HEK293T (cell line): ENCODE measurements around the gene SGCE.

Experiments
- CTCF ChIA-PET: fragments of 350-600 bp; formaldehyde crosslinking; extraction: SDS; loops from one replicate; lab custom pipeline; 2021; ENCODE audit warnings: antibody characterized with exemption, inconsistent platforms; lab: Yijun Ruan, JAX
- POLR2A ChIA-PET: fragments of 350-600 bp; formaldehyde crosslinking; extraction: SDS; loops from one replicate; lab custom pipeline; 2020; ENCODE audit warnings: antibody characterized with exemption, inconsistent platforms; lab: Yijun Ruan, JAX
- DNase-seq: peaks from one replicate; pipeline ENCODE4 v3.0.0; 2012; ENCODE audit warnings: mixed read lengths; ENCODE audit errors: extremely low spot score
- ARNT ChIP-seq: fragments of 450-650 bp; IDR thresholded peaks from 2 replicates; pipeline ENCODE4 v1.6.1; 2017; ENCODE audit warnings: mild to moderate bottlenecking
- BHLHE40 ChIP-seq: fragments of 450-650 bp; IDR thresholded peaks from 2 replicates; pipeline ENCODE4 v1.6.1; 2016; ENCODE audit warnings: mild to moderate bottlenecking, moderate library complexity, borderline replicate concordance
- CTBP1 ChIP-seq: fragments of 450-650 bp; IDR thresholded peaks from 2 replicates; pipeline ENCODE4 v1.6.1; 2016; ENCODE audit warnings: borderline replicate concordance
- ELF4 ChIP-seq: fragments of 450-650 bp; IDR thresholded peaks from 2 replicates; pipeline ENCODE4 v1.6.1; 2017; ENCODE audit warnings: antibody characterized with exemption
- FOXA1 ChIP-seq: fragments of 450-650 bp; IDR thresholded peaks from 2 replicates; pipeline ENCODE4 v1.6.1; 2016; ENCODE audit warnings: mild to moderate bottlenecking
- FOXK2 ChIP-seq: fragments of 450-650 bp; IDR thresholded peaks from 2 replicates; pipeline ENCODE4 v1.6.1; 2016; ENCODE audit warnings: mild to moderate bottlenecking
- FOXM1 ChIP-seq: fragments of 450-650 bp; IDR thresholded peaks from 2 replicates; pipeline ENCODE4 v1.6.1; 2017; ENCODE audit warnings: mild to moderate bottlenecking, borderline replicate concordance
- HDGF ChIP-seq: fragments of 450-650 bp; IDR thresholded peaks from 2 replicates; pipeline ENCODE4 v1.6.1; 2017; ENCODE audit warnings: antibody characterized with exemption, borderline replicate concordance
- L3MBTL2 ChIP-seq: fragments of 450-650 bp; conservative IDR thresholded peaks from 2 replicates; pipeline ENCODE4 v1.6.1; 2016; ENCODE audit warnings: mild to moderate bottlenecking
- LEF1 ChIP-seq: fragments of 450-650 bp; IDR thresholded peaks from 2 replicates; pipeline ENCODE4 v1.6.1; 2017; ENCODE audit warnings: mild to moderate bottlenecking, borderline replicate concordance
- NFRKB ChIP-seq: fragments of 450-650 bp; IDR thresholded peaks from 2 replicates; pipeline ENCODE4 v1.6.1; 2016; ENCODE audit warnings: mild to moderate bottlenecking, moderate library complexity
- SP1 ChIP-seq: fragments of 450-650 bp; IDR thresholded peaks from 2 replicates; pipeline ENCODE4 v1.6.1; 2017
- SUZ12 ChIP-seq: fragments of 450-650 bp; IDR thresholded peaks from 2 replicates; pipeline ENCODE4 v1.6.1; 2016; ENCODE audit warnings: mild to moderate bottlenecking
- TARDBP ChIP-seq: fragments of 450-650 bp; IDR thresholded peaks from 2 replicates; pipeline ENCODE4 v1.6.1; 2016
- ZNF384 ChIP-seq: fragments of 450-650 bp; IDR thresholded peaks from 2 replicates; pipeline ENCODE4 v1.6.1; 2016
- TF ChIP-seq, protein P1 (sequence below): fragments of 450-650 bp; IDR thresholded peaks from 2 replicates; pipeline ENCODE4 v1.6.1; 2016

Gene SGCE

DNA sequence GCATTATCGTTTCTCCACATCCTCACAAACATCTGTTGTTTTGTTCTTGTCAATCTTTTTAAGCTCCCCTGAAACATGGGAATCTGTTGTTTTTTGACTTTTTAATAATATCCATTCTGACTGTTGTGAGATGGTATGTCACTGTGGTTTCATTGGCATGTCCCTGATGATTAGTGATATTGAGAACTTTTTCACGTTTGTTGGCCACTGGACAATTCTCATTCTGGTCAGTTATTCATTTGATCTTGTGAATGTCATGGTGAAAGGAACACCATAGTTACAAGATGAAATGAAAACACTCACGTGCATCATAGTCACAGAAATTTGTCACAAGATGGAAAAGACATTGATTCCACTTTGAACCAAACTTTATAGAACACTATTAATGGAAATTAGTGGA is 20.5 kb upstream of the SGCE start:
- CTCF ChIA-PET, result no interaction called here
- POLR2A ChIA-PET, result no interaction called here
- no peak for TF ChIP-seq HDGF
- TF ChIP-seq FOXA1, result no peak
- no peak for TF ChIP-seq BHLHE40
- TF ChIP-seq, protein P1, sequence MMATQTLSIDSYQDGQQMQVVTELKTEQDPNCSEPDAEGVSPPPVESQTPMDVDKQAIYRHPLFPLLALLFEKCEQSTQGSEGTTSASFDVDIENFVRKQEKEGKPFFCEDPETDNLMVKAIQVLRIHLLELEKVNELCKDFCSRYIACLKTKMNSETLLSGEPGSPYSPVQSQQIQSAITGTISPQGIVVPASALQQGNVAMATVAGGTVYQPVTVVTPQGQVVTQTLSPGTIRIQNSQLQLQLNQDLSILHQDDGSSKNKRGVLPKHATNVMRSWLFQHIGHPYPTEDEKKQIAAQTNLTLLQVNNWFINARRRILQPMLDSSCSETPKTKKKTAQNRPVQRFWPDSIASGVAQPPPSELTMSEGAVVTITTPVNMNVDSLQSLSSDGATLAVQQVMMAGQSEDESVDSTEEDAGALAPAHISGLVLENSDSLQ, result no peak
- no peak for TF ChIP-seq FOXM1
- no peak for TF ChIP-seq CTBP1
- TF ChIP-seq LEF1, result no peak
- TF ChIP-seq NFRKB, result no peak
- no peak for TF ChIP-seq L3MBTL2
- no peak for TF ChIP-seq ZNF384
- TF ChIP-seq TARDBP, result no peak
- TF ChIP-seq FOXK2, result no peak
- no peak for TF ChIP-seq ELF4
- TF ChIP-seq ARNT, result no peak
- no peak for TF ChIP-seq SP1
- TF ChIP-seq SUZ12, result no peak
- DNase-seq, result no peak

DNA sequence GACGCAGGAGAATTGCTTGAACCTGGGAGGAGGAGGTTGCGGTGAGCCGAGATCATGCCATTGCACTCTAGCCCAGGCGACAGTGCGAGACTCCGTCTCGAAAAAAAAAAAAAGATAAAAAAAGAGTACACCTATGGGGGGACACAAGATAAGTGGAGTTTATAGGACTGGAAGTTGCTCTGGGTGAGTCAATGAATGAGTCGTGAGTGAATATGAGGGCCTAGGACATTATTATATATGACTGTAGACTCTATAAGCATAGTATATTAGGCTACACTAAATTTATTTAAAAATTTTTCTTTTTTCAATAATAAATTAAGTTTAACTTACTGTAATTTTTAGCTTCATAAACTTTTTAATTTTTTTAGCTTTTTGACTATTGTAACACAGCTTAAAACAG is 19.4 kb upstream of the SGCE start:
- ChIA-PET CTCF (interaction anchor here (0.6 kb wide), 2 partner anchors 524 to 1304 kb away, joined by 3 to 4 read pairs; no protein-coding TSS in a partner anchor), POLR2A (no interaction called here)
- TF ChIP-seq L3MBTL2 (no peak), NFRKB (no peak), FOXA1 (no peak), ELF4 (no peak), BHLHE40 (no peak)
- TF ChIP-seq, protein P1, result no peak
- no peak for DNase-seq

- ChIA-PET POLR2A (no interaction called here), CTCF (no interaction called here)
- TF ChIP-seq ARNT, result no peak
Observed at GRCh38 chr7:94671444-94672235, 15.7 kb upstream of the SGCE start.

DNA sequence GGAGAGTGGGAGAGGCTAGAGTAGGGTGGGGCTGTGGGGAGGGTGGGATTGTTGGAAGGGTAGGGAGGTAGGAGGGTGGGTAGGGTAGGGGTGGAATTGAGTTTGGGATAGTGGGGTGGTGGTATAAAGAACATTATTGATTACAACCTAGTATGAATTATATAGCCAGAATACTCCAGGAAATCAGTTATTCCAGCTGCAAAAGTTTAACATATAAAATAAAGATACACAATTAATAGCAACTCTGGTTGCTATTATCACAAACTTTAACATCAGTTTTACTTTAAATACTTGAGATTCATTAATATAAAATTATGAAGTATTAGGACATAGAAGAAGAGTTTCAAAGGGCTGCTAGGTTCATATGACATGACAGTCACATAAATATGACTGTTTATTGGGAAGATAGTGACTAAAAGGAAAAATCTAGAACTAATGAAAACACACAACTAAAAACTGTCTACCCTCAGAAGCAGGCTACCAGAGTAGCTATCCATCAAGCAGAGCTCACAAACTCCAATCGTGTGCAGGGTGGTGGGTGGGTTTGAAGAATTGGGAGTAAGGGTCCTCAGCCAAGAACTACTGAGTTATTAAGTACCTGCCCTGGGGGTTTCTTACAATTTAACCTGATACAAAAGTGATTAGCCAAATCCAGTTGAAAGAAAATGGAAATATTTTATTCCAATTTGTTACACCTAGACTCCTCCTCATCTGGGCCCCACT is 14.0 kb upstream of the SGCE start:
- TF ChIP-seq FOXK2 (no peak), ZNF384 (no peak), ELF4 (no peak), NFRKB (no peak), TARDBP (no peak), FOXA1 (no peak), SP1 (no peak), CTBP1 (no peak), LEF1 (no peak), ARNT (no peak)
- TF ChIP-seq, protein P1, result no peak
- DNase-seq, result no peak
- ChIA-PET POLR2A (no interaction called here), CTCF (no interaction called here)

More at GRCh38 chr7:94671444-94672235, 15.7 kb upstream of the SGCE start:
- DNase-seq, result no peak

GRCh38 chr7:94666879-94667587 is 11.1 kb upstream of the SGCE start:
- TF ChIP-seq FOXK2 (no peak), NFRKB (no peak), FOXA1 (no peak), ZNF384 (no peak), SUZ12 (no peak), TARDBP (no peak), ELF4 (no peak), LEF1 (no peak), BHLHE40 (no peak), ARNT (no peak)
- DNase-seq, result no peak
- ChIA-PET CTCF (no interaction called here), POLR2A (no interaction called here)

DNA sequence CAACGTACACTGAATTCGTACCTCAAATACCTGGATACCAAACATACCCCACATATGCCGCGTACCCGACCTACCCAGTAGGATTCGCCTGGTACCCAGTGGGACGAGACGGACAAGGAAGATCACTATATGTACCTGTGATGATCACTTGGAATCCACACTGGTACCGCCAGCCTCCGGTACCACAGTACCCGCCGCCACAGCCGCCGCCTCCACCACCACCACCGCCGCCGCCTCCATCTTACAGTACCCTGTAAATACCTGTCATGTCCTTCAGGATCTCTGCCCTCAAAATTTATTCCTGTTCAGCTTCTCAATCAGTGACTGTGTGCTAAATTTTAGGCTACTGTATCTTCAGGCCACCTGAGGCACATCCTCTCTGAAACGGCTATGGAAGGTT is 9.5 kb upstream of the SGCE start:
- ChIA-PET POLR2A (no interaction called here), CTCF (no interaction called here)
- DNase-seq, result no peak
- TF ChIP-seq ARNT (no peak), FOXK2 (no peak), FOXA1 (no peak), HDGF (no peak), L3MBTL2 (no peak), ELF4 (no peak), SP1 (no peak), NFRKB (no peak)
- TF ChIP-seq, protein P1, result no peak
